ENCODE measurements around the gene COA3.

- no peak for TF ChIP-seq POLR2A (IDR thresholded peaks at IDR 0.05)
- no peak for TF ChIP-seq CTCF (IDR thresholded peaks at IDR 0.05)
Measured at GRCh38 chr17:42766124-42766523, 32.4 kb downstream of the COA3 start.

All from uterus (tissue), 2 donors.